Lung (tissue), 12 donors: ENCODE data around the gene CTDSP2. TPM values are rescaled to one million over a fixed set of nuclear protein-coding genes. Genes with fewer than 3 reads are reported as not detected.

Experiments
- ATAC-seq: fragments of 200-7000 bp; cut with Tn5 transposase; one replicate; pipeline ENCODE4 v1.9.1; 2020; ENCODE audit warnings: moderate number of reproducible peaks; ENCODE audit not compliant: insufficient read depth, low FRiP score
- DNase-seq, 3 donors: peaks; one replicate each; pipeline ENCODE4 v3.0.0-alpha.2; 2013 to 2017
- H3K27ac ChIP-seq, 2 donors: one replicate each; pipeline ENCODE4 v1.5.1; 2013; ENCODE audit warnings: mild to moderate bottlenecking in 2 of 2, moderate library complexity in 2 of 2, control low read depth in 1 of 2, inconsistent platforms in 1 of 2, low read depth in 1 of 2, low read length in 1 of 2
- H3K27me3 ChIP-seq, 3 donors: one replicate each; pipeline ENCODE4 v1.5.1; 2013; ENCODE audit warnings: low read length in 2 of 3; ENCODE audit not compliant: control insufficient read depth in 3 of 3, insufficient read depth in 3 of 3
- H3K36me3 ChIP-seq, 4 donors: one replicate each; pipeline ENCODE4 v1.5.1; 2013; ENCODE audit warnings: low read length in 4 of 4, mild to moderate bottlenecking in 1 of 4, moderate library complexity in 1 of 4; ENCODE audit not compliant: control insufficient read depth in 4 of 4, insufficient read depth in 4 of 4
- H3K4me1 ChIP-seq, 5 donors: one replicate each; pipeline ENCODE4 v1.5.1; 2013; ENCODE audit warnings: low read length in 5 of 5, mild to moderate bottlenecking in 2 of 5, moderate library complexity in 1 of 5; ENCODE audit not compliant: control insufficient read depth in 5 of 5, insufficient read depth in 5 of 5
- H3K4me3 ChIP-seq: one replicate; pipeline ENCODE4 v1.5.1; 2013; ENCODE audit warnings: mild to moderate bottlenecking, control low read depth, moderate library complexity
- H3K9ac ChIP-seq, 2 donors: one replicate each; pipeline ENCODE4 v1.5.1; 2013; ENCODE audit warnings: low read length in 2 of 2, control low read depth in 1 of 2; ENCODE audit not compliant: insufficient read depth in 1 of 2
- H3K9me3 ChIP-seq, 4 donors: one replicate each; pipeline ENCODE4 v1.5.1; 2013; ENCODE audit warnings: low read length in 3 of 4, mild to moderate bottlenecking in 1 of 4, moderate library complexity in 1 of 4; ENCODE audit not compliant: control insufficient read depth in 4 of 4, insufficient read depth in 3 of 4
- CTCF ChIP-seq: IDR thresholded peaks from 2 replicates; pipeline ENCODE4 v1.5.1; 2012; ENCODE audit warnings: mild to moderate bottlenecking; ENCODE audit errors: control extremely low read depth, extremely low read depth
- WGBS, 2 donors: extraction: QIAGEN DNeasy Blood & Tissue Kit; methylation state at CpG; one replicate each; pipeline ENCODE4 v1.1.7; 2013; 5-methylcytosine and 5-hydroxymethylcytosine counted together
- polyA plus RNA-seq, 2 donors: library from polyadenylated mRNA; stranded (reverse); fragments of 200-250 nt; gene quantifications; one replicate each; pipeline ENCODE4 v1.2.1, GENCODE V29; 2013
- total RNA-seq, 2 donors: library from RNA; depleted of rRNA in 1 of 2; stranded (reverse); fragments of >200 nt in 1 of 2; gene quantifications; one replicate each; pipeline ENCODE4 v1.2.1, GENCODE V29; 2014 to 2021
- donor health status: control.
- donor health status: control.
- donor health status: Bipolar disorder and iron deficiency.
- donor health status: healthy.
- donor health status: DM: yes; HTN: yes; CAD: no.

The CTDSP2 gene
- total and polyA plus RNA-seq, 4 donors: 46.8 to 179 (median 133) TPM

- Histone ChIP-seq H3K9me3 (no peaks in the 10 kb centered on the region), H3K4me1 (peaks cover 0 to 5% (median 0%) of the 10 kb centered on the region in 5 donors), H3K27me3 (no peaks in the 10 kb centered on the region), H3K36me3 (peaks cover 0 to 19% (median 4%) of the 10 kb centered on the region in 4 donors), H3K27ac (no peak overlapping the region), H3K9ac (no peak overlapping the region), H3K4me3 (no peak overlapping the region)
- TF ChIP-seq CTCF: no peak
- WGBS, 2 donors: 94 to 95% methylated on average over 7 of the region's 7 CpGs
- DNase-seq: no peak
- no peak for ATAC-seq
Measured at GRCh38 chr12:57777367-57777766, 69.2 kb downstream of the CTDSP2 start.

GRCh38 chr12:57776247-57776587 is 70.3 kb downstream of the CTDSP2 start:
- WGBS, 2 donors: 91 to 98% methylated on average over 2 of the region's 2 CpGs
- Histone ChIP-seq H3K9me3 (no peaks in the 10 kb centered on the region), H3K4me3 (no peak overlapping the region), H3K27me3 (no peaks in the 10 kb centered on the region), H3K36me3 (peaks cover 0 to 19% (median 4%) of the 10 kb centered on the region in 4 donors), H3K4me1 (peaks cover under 1 to 12% (median 3%) of the 10 kb centered on the region in 5 donors), H3K9ac (no peak overlapping the region), H3K27ac (peak overlapping the region in 1 of 2 donors; percentile 8)
- ATAC-seq (no peak), DNase-seq (no peak)
- no peak for TF ChIP-seq CTCF

- DNase-seq (no peak), ATAC-seq (no peak)
- H3K27me3 ChIP-seq: no peaks in the 10 kb centered on the region
- TF ChIP-seq CTCF: no peak
- peaks cover 1 to 21% (median 4%) of the 10 kb centered on the region in 4 donors for H3K36me3 ChIP-seq
- peak overlapping the region in 1 of 2 donors; percentile 8 for H3K27ac ChIP-seq
- 65 to 73% methylated on average over 4 of the region's 4 CpGs for WGBS, 2 donors
- no peaks in the 10 kb centered on the region for H3K9me3 ChIP-seq
- H3K4me1 ChIP-seq: peaks cover 3 to 16% (median 6%) of the 10 kb centered on the region in 5 donors
- no peak overlapping the region for H3K9ac ChIP-seq
- H3K4me3 ChIP-seq: no peak overlapping the region
Measured at GRCh38 chr12:57775563-57776246, 70.8 kb downstream of the CTDSP2 start.
